Stimulated activated naive CD8-positive, alpha-beta T cell treated with anti-CD3 and anti-CD28 coated beads, Interleukin-15, amount 100 ng/mL, for 72 hours (primary cell): ENCODE measurements around the gene SLC50A1.
A peak's percentile ranks its signal among the peaks of the same experiment; 100 is the strongest.
"Not testable (repeated sequence)": the region's sequence is repeated elsewhere in the genome, so short reads cannot be mapped to it uniquely, and the experiment has no call there.

Experiments
- ATAC-seq: fragments of 150-1000 bp; cut with Tn5 transposase; 2 replicates; pipeline ENCODE4 v1.10.0; 2021; ENCODE audit warnings: mild to moderate bottlenecking, moderate library complexity
- DNase-seq, 2 donors: peaks; one replicate each; pipeline ENCODE4 v3.0.0; 2021 to 2022
- H3K27ac Mint-ChIP-seq, 2 donors: one replicate each; pipeline ENCODE4 v1.8.0; 2022; ENCODE audit warnings: mild to moderate bottlenecking in 2 of 2, mixed read lengths in 2 of 2, moderate library complexity in 2 of 2
- H3K27me3 Mint-ChIP-seq: one replicate; pipeline ENCODE4 v1.8.0; 2022; ENCODE audit warnings: mixed read lengths
- H3K4me1 Mint-ChIP-seq: one replicate; pipeline ENCODE4 v1.8.0; 2022; ENCODE audit warnings: mild to moderate bottlenecking, mixed read lengths
- H3K4me3 Mint-ChIP-seq, 2 donors: one replicate each; pipeline ENCODE4 v1.8.0; 2022; ENCODE audit warnings: mild to moderate bottlenecking in 2 of 2, mixed read lengths in 2 of 2, moderate library complexity in 1 of 2
- H3K9me3 Mint-ChIP-seq, 2 donors: one replicate each; pipeline ENCODE4 v1.8.0; 2022; ENCODE audit warnings: mixed read lengths in 2 of 2

Gene SLC50A1

GRCh38 chr1:155107309-155108264, 28.1 kb upstream of the SLC50A1 start:
- Mint-ChIP-seq H3K27me3 (no peaks in the 10 kb centered on the region), H3K4me1 (no peaks in the 10 kb centered on the region), H3K9me3 (no peaks in the 10 kb centered on the region), H3K27ac (no peak overlapping the region), H3K4me3 (no peak overlapping the region)
- ATAC-seq (no peak), DNase-seq (no peak)

- H3K27ac Mint-ChIP-seq, result no peak overlapping the region
- H3K9me3 Mint-ChIP-seq, result no peaks in the 10 kb centered on the region
- H3K27me3 Mint-ChIP-seq, result no peaks in the 10 kb centered on the region
- no peak for ATAC-seq
- H3K4me1 Mint-ChIP-seq, result no peaks in the 10 kb centered on the region
- H3K4me3 Mint-ChIP-seq, result no peak overlapping the region
- no peak for DNase-seq
These were observed 27.4 kb upstream of the SLC50A1 start for GRCh38 chr1:155108296-155108695.

DNA sequence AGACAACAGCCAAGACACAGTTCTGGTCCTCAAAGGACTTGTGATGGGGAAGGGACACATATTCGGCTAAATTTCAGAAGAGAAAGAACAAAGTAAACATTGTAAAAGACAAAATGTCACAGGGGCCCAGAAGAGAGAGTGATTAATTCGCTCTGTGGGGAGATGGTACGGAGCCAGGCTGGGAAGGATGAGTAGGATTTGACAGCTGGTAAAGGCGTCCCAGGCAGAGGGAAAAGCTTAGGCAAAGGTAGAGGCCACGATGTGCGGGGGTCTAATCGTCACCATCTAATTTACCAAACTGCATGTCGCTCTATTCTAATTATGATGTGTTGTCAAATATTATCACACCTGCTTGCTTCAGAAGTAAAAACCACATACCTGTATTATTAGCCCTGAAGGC, 25.3 kb upstream of the SLC50A1 start:
- H3K27ac Mint-ChIP-seq, result peak overlapping the region in 1 of 2 donors; percentile 41

DNA sequence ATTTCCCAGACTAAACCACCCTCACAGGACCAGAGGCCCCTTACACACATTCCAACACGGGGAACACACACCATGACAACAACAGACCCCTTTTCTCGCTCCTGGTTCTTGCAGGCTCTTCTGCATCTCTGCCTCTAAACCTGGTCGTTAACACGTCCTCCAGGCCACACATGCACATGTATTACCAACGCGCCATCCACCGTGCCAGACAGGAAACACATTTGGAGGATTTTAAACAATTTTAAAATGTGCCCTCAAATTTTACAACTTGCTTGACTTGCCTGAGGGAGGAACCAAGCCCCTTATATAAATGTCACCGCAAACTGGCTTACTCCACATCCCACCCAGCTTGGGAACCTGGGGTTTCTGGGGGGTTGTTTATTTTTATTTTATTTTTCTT, 24.8 kb upstream of the SLC50A1 start:
- no peak overlapping the region for H3K4me3 Mint-ChIP-seq

More for the DNA sequence above, 25.3 kb upstream of the SLC50A1 start:
- ATAC-seq, result no peak
- H3K4me1 Mint-ChIP-seq, result no peaks in the 10 kb centered on the region
- DNase-seq, result no peak
- H3K27me3 Mint-ChIP-seq, result no peaks in the 10 kb centered on the region
- no peaks in the 10 kb centered on the region for H3K9me3 Mint-ChIP-seq
- no peak overlapping the region for H3K4me3 Mint-ChIP-seq

GRCh38 chr1:155113450-155113980, 22.1 kb upstream of the SLC50A1 start:
- no peak for DNase-seq
- Mint-ChIP-seq H3K4me1 (no peaks in the 10 kb centered on the region), H3K4me3 (no peak overlapping the region), H3K27ac (no peak overlapping the region), H3K27me3 (no peaks in the 10 kb centered on the region), H3K9me3 (no peaks in the 10 kb centered on the region)
- no peak for ATAC-seq

More for the DNA sequence above, 24.8 kb upstream of the SLC50A1 start:
- Mint-ChIP-seq H3K9me3 (no peaks in the 10 kb centered on the region), H3K27me3 (no peaks in the 10 kb centered on the region), H3K4me1 (no peaks in the 10 kb centered on the region), H3K27ac (no peak overlapping the region)
- ATAC-seq (no peak), DNase-seq (no peak)

- H3K27me3 Mint-ChIP-seq, result no peaks in the 10 kb centered on the region
- H3K9me3 Mint-ChIP-seq, result no peaks in the 10 kb centered on the region
- no peak overlapping the region for H3K27ac Mint-ChIP-seq
- no peak for DNase-seq
- H3K4me1 Mint-ChIP-seq, result no peaks in the 10 kb centered on the region
- no peak overlapping the region for H3K4me3 Mint-ChIP-seq
- no peak for ATAC-seq
These were observed 19.4 kb upstream of the SLC50A1 start for GRCh38 chr1:155116113-155116764.

- DNase-seq (no peak), ATAC-seq (no peak)
- Mint-ChIP-seq H3K27ac (no peak overlapping the region), H3K4me1 (no peaks in the 10 kb centered on the region), H3K9me3 (no peaks in the 10 kb centered on the region), H3K27me3 (no peaks in the 10 kb centered on the region), H3K4me3 (no peak overlapping the region)
These were observed 18.0 kb upstream of the SLC50A1 start for GRCh38 chr1:155117610-155118009.

- not testable (repeated sequence) for H3K4me3 Mint-ChIP-seq, H3K9me3 Mint-ChIP-seq, ATAC-seq, H3K27ac Mint-ChIP-seq, H3K27me3 Mint-ChIP-seq, DNase-seq, H3K4me1 Mint-ChIP-seq
These were observed 17.6 kb upstream of the SLC50A1 start for GRCh38 chr1:155118090-155118489.

DNA sequence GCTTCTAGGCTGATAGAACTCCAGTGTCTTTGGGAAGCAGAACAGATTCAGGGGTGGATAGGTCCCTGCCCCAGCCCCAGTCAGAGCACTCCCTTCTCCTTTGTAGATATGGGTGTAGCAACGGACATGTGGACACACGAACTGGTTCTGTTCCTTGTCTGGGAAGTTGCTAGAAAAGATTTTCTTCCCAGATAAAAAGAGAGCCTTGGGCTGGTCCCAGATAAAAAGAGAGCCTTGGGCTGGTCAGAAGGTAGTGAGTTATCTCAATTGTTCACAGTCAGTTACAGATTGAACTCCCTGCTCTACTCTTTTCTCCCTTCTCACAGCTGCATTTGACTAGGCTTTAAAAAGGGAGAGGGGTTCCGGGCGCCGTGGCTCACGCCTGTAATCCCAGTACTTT, 15.4 kb upstream of the SLC50A1 start:
- H3K27me3 Mint-ChIP-seq, result peaks cover 4% of the 10 kb centered on the region
- no peaks in the 10 kb centered on the region for H3K9me3 Mint-ChIP-seq
- H3K4me3 Mint-ChIP-seq, result no peak overlapping the region
- no peak overlapping the region for H3K27ac Mint-ChIP-seq
- no peaks in the 10 kb centered on the region for H3K4me1 Mint-ChIP-seq
- DNase-seq, result no peak
- no peak for ATAC-seq

GRCh38 chr1:155121249-155121648, 14.4 kb upstream of the SLC50A1 start:
- peaks cover 14% of the 10 kb centered on the region for H3K27me3 Mint-ChIP-seq
- no peaks in the 10 kb centered on the region for H3K9me3 Mint-ChIP-seq
- DNase-seq (no peak), ATAC-seq (no peak)
- H3K4me1 Mint-ChIP-seq, result peaks cover 1% of the 10 kb centered on the region
- H3K4me3 Mint-ChIP-seq, result no peak overlapping the region
- H3K27ac Mint-ChIP-seq, result no peak overlapping the region

DNA sequence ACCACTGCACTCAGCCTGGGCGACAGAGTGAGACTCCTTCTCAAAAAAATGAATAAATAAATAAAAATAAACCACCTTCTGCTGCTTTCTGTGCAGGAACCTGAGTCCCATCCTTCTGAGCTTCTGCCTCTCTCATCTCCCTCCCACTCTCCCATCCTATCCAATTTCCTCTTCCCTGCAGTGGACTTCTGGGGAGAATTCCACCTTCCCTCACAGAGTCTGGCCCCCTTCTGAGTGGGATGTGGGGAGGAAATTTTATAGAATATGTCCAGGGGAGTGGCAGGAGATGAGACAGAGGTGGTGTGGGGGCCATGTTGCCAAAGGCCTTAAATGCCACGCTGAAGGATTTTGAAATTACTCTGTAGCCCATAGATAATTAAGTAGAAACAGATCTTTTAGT, 13.3 kb upstream of the SLC50A1 start:
- DNase-seq (no peak), ATAC-seq (no peak)
- Mint-ChIP-seq H3K27me3 (peaks cover 25% of the 10 kb centered on the region), H3K9me3 (no peaks in the 10 kb centered on the region), H3K4me1 (peaks cover 12% of the 10 kb centered on the region), H3K27ac (no peak overlapping the region), H3K4me3 (no peak overlapping the region)

- Mint-ChIP-seq H3K9me3 (no peaks in the 10 kb centered on the region), H3K4me1 (peaks cover 26% of the 10 kb centered on the region), H3K27me3 (peaks cover 39% of the 10 kb centered on the region), H3K4me3 (no peak overlapping the region), H3K27ac (no peak overlapping the region)
- no peak for ATAC-seq
- DNase-seq, result no peak
These were observed 11.9 kb upstream of the SLC50A1 start for GRCh38 chr1:155123801-155124200.

GRCh38 chr1:155124503-155125463, 10.9 kb upstream of the SLC50A1 start:
- no peak for DNase-seq
- ATAC-seq, result no peak
- H3K4me1 Mint-ChIP-seq, result peaks cover 35% of the 10 kb centered on the region
- no peak overlapping the region for H3K4me3 Mint-ChIP-seq
- H3K9me3 Mint-ChIP-seq, result no peaks in the 10 kb centered on the region
- H3K27me3 Mint-ChIP-seq, result peaks cover 39% of the 10 kb centered on the region
- H3K27ac Mint-ChIP-seq, result no peak overlapping the region

GRCh38 chr1:155125511-155125945, 10.1 kb upstream of the SLC50A1 start:
- no peaks in the 10 kb centered on the region for H3K9me3 Mint-ChIP-seq
- ATAC-seq (no peak), DNase-seq (no peak)
- H3K4me3 Mint-ChIP-seq, result peak overlapping the region in 1 of 2 donors; percentile 49
- H3K4me1 Mint-ChIP-seq, result peaks cover 37% of the 10 kb centered on the region
- H3K27me3 Mint-ChIP-seq, result peaks cover 39% of the 10 kb centered on the region
- H3K27ac Mint-ChIP-seq, result no peak overlapping the region

- Mint-ChIP-seq H3K4me1 (peaks cover 37% of the 10 kb centered on the region), H3K9me3 (no peaks in the 10 kb centered on the region), H3K27ac (no peak overlapping the region), H3K27me3 (peaks cover 39% of the 10 kb centered on the region), H3K4me3 (peak overlapping the region in 1 of 2 donors; percentile 86)
- ATAC-seq (no peak), DNase-seq (no peak)
These were observed 9.6 kb upstream of the SLC50A1 start for GRCh38 chr1:155125946-155126555.
